AG04449 (cell line): ENCODE measurements around the gene DDX5.
A peak's percentile ranks its signal among the peaks of the same experiment; 100 is the strongest.

ENCODE experiments used
- CTCF ChIA-PET: fragments of 350-600 bp; formaldehyde crosslinking; extraction: SDS; loops from one replicate; lab custom pipeline; 2021; ENCODE audit warnings: antibody characterized with exemption; lab: Yijun Ruan, JAX
- POLR2A ChIA-PET: fragments of 400-600, 350-600 bp; formaldehyde crosslinking; extraction: SDS; loops from one replicate; lab custom pipeline; 2020; ENCODE audit warnings: antibody characterized with exemption, inconsistent platforms; lab: Yijun Ruan, JAX
- DNase-seq: peaks from one replicate; pipeline ENCODE4 v3.0.0-alpha.2; 2010; ENCODE audit warnings: low read depth, low spot score
- H3K4me3 ChIP-seq: 2 replicates; pipeline ENCODE4 v1.5.1; 2011; ENCODE audit warnings: low read depth, mild to moderate bottlenecking, control low read depth, low read length
- TF ChIP-seq, protein P1 (sequence below): IDR thresholded peaks from one replicate; pipeline ENCODE4 v1.5.1; 2011; ENCODE audit warnings: mild to moderate bottlenecking, moderate library complexity, low read length, control low read depth, inconsistent platforms; ENCODE audit not compliant: insufficient read depth; ENCODE audit errors: missing control alignments

Gene DDX5

DNA sequence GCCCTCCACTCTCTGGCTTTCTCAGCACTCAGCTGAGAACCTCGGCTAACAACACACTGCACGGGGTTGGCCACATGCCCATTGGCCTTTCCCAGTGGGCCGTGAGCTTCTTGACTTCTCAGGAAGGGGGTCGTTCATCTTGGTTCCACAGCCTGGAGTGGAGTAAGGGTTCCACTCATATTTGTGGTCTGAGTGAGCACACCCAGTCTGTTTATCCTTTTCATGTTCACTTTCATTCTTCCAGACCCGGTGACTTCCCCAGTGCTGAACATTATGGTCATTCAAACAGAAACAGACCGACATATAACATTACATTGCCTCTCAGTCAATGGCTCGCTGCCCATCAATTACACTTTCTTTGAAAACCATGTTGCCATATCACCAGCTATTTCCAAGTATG, 48.9 kb downstream of the DDX5 start:
- POLR2A ChIA-PET, result interaction anchor here (1.1 kb wide), 1 partner anchor 14 kb away, joined by 3 read pairs; no protein-coding TSS in a partner anchor
- CTCF ChIA-PET, result interaction anchor here (0.9 to 2.8 kb wide), 4 partner anchors 23 to 38 kb away, joined by 3 to 16 read pairs (median 3); no protein-coding TSS in a partner anchor
- TF ChIP-seq, protein P1, sequence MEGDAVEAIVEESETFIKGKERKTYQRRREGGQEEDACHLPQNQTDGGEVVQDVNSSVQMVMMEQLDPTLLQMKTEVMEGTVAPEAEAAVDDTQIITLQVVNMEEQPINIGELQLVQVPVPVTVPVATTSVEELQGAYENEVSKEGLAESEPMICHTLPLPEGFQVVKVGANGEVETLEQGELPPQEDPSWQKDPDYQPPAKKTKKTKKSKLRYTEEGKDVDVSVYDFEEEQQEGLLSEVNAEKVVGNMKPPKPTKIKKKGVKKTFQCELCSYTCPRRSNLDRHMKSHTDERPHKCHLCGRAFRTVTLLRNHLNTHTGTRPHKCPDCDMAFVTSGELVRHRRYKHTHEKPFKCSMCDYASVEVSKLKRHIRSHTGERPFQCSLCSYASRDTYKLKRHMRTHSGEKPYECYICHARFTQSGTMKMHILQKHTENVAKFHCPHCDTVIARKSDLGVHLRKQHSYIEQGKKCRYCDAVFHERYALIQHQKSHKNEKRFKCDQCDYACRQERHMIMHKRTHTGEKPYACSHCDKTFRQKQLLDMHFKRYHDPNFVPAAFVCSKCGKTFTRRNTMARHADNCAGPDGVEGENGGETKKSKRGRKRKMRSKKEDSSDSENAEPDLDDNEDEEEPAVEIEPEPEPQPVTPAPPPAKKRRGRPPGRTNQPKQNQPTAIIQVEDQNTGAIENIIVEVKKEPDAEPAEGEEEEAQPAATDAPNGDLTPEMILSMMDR, result no peak
- peak; percentile 12 for DNase-seq
- no peak overlapping the region for H3K4me3 ChIP-seq

DNA sequence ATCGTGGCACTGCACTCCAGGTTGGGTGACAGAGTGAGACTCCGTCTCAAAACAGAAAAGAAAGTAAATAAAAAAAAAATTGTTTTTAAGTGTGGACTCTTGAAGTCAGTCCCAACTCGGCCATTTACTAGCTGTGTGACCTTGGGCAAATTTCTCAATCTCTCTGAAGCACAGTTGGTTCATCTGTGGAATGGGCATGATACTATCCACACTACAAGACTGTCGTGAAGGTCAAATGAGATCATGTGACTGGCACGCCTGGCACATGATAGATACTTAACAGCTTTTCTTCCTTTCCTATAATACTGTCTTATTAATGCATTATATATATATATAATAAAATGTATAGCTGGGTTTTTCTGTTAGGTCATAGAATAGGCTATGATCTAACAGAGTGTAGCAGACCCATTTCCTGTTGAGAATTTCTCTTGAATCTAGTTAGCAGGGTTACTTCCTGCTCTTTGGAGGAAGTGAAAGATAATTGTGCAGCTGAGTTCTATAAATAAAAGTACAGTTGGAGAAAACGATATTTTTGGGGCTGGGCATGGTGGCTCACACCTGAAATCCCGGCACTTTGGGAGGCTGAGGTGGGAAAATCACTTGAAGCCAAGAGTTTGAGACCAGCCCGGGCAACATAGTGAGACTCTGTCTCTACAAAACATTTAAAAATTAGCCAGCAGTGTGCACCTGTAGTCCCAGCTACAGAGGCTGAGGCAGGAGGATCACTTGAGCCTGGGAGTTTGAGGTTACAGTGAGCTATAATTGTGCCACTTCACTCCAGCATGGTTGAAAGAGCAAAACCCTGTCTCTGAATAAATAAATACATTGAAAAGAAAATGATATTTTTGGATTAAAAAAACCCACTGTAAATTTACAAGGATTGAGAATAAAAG, 49.9 kb downstream of the DDX5 start:
- TF ChIP-seq, protein P1, result no peak
- DNase-seq, result no peak
- CTCF ChIA-PET, result interaction anchor here (0.8 to 2.8 kb wide), 6 partner anchors 24 to 136 kb away, joined by 3 to 16 read pairs (median 3); no protein-coding TSS in a partner anchor
- H3K4me3 ChIP-seq, result no peak overlapping the region
- POLR2A ChIA-PET, result interaction anchor here (0.8 to 1.1 kb wide), 2 partner anchors 13 to 49 kb away, joined by 3 read pairs; partner anchors contain the start of gene DDX5

GRCh38 chr17:64449545-64449944, 56.5 kb downstream of the DDX5 start:
- H3K4me3 ChIP-seq, result no peak overlapping the region
- TF ChIP-seq, protein P1, result no peak
- DNase-seq, result no peak
- ChIA-PET CTCF (interaction anchor here (2.0 to 2.5 kb wide), 2 partner anchors 29 to 42 kb away, joined by 5 to 10 read pairs; no protein-coding TSS in a partner anchor), POLR2A (no interaction called here)

DNA sequence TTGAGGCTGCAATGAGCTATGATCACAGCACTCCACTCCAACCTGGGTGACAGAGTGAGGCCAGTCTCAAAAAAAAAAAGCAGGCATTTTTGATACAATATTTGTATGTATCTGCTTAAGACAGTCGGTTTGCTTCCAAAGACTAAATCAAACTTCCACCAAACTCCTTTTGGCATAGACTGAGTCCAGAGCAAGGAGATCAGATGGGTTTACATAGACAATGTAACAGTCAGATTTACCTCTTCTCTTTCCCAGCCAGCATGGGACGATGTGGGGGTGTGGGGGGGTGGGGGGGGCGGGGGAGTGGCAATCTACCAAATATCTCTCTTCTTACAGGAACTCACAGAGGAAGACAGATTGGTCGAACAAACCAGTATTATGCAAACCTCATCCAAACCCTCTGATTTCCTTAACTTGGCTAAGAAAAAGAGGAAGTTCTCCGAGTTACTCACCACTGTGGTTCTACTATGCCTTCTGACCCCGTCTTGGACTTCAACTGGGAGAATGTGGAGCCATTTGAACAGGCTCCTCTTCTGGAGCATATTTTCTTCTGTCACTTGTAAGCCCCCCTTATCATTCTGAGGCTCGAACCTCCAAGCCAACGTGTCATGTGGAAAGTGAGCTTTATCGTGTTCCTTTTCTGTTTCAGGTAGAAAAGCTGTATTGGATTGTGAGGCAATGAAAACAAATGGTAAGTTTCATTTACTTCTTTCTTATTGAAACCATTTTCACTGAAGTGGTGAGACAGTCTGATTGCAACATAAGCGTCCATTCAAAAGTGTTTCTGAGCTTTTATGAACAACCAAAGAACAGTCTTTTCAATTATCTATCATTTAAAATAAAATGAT, 57.2 kb downstream of the DDX5 start, which contains the start of gene MILR1:
MILR1 (plus strand) TSS at position 451 of the 848 bp plus-strand sequence; CDS start at position 505, 54 bp downstream.
- ChIA-PET CTCF (interaction anchor here (1.2 to 2.5 kb wide), 3 partner anchors 16 to 43 kb away, joined by 3 to 10 read pairs (median 5); no protein-coding TSS in a partner anchor), POLR2A (no interaction called here)
- no peak within 1 kb of the TSS for H3K4me3 ChIP-seq
- TF ChIP-seq, protein P1, result no peak
- peak; percentile 12 for DNase-seq
